T47D (cell line): ENCODE results near the gene AGFG2.

ENCODE experiments used
- DNase-seq, 2 experiments: peaks; one replicate each; pipeline versions ENCODE4 v3.0.0 to v3.0.0-alpha.2; 2011 to 2012; ENCODE audit warnings: low read depth in 1 of 2, low spot score in 1 of 2
- JUND ChIP-seq: IDR thresholded peaks from 2 replicates; pipeline ENCODE4 v1.6.1; 2012; ENCODE audit warnings: low read depth
- in situ Hi-C: cut with HindIII; loops from 2 replicates; pipeline ENCODE4 v1.10.0; 2016; ENCODE audit warnings: low sequenced_read_pairs, low pct_unique_long_range_greater_than_20kb

AGFG2 gene

DNA sequence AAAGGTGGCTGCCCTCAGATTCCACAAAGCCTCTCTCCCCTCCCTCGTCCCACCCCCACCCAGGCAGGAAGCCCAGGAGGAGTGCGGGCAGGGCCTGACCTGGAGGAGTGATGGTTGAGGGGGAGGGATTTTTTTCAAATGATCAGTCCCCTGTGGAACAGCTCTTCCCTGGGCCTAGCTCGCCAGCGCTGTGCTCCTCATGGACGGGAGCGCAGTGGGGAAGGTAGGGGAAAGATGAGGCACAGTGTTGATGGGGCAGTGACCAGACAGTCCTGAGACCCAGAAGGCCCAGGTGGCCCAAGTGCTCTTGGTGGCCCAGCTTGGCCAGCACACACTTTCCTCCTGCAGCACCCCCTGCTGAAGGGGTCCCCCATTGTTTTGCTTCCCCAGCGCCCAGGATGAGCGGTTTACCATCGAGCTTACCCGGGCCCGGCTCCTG is 26.1 kb downstream of the AGFG2 start:
- TF ChIP-seq JUND, result no peak
- in situ Hi-C loops, result no loop called here
- no peak for DNase-seq

GRCh38 chr7:100566018-100566531 is 27.1 kb downstream of the AGFG2 start:
- in situ Hi-C loops, result no loop called here
- TF ChIP-seq JUND, result no peak
- DNase-seq, result no peak

- in situ Hi-C loops, result no loop called here
- TF ChIP-seq JUND, result no peak
- no peak for DNase-seq
Observed at GRCh38 chr7:100567031-100567730, 28.2 kb downstream of the AGFG2 start.

DNA sequence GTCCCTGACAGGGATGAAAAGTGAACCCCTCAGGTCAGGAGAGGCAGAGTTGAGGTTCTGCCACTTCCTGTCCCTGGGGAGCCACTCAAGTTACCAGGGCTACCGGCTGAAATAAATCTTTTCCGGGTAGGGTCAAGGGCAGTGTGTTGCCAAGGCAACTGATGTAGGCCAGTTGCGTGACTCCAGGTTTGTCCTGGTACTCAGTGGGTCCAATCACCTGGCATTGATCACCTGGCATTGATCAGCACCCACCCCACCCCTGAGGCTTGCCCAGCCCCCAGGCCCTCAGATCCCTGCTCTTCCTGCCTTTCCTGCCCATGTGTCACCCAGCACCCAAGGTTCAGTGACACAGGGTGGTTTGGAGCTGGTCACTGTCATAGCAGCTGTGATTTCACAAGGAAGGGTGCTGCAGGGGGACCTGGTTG is 28.8 kb downstream of the AGFG2 start:
- no peak for TF ChIP-seq JUND
- no peak for DNase-seq
- in situ Hi-C loops, result no loop called here

DNA sequence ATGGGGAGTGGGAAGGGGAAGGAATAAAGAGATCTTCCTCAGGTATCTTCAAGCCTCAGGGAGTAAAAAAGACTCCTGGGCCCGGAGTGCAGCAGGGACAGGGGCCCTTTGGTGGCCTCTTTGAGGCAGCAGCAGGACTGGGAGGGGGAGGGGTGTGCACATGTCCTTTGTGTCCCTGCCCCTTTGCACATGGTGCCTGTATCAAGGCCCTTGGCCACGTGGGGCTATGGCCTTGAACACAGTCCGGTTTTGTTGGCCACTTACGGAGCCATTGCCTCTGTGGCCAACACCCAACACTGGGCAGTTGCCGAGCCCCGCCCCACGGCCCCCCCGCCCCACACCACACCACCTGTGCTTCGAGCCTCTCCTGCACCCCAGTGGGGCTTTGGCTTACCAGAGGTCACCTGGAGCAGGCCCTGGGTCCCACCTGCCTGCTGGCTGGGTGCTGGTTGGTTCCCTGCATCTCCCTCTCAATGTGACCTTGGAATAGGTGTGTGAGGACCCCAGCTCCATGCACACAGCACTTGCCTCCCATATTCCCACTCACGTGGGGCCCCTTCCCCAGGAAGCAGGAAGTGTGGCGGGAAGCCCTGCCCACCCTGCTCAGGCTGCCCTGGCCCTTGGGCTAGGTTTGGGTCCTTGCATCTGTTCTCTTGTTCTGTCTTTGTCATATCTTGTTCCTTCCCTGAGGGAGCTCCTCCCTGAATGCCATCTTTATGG is 29.3 kb downstream of the AGFG2 start:
- TF ChIP-seq JUND, result no peak
- in situ Hi-C loops, result no loop called here
- no peak for DNase-seq

DNA sequence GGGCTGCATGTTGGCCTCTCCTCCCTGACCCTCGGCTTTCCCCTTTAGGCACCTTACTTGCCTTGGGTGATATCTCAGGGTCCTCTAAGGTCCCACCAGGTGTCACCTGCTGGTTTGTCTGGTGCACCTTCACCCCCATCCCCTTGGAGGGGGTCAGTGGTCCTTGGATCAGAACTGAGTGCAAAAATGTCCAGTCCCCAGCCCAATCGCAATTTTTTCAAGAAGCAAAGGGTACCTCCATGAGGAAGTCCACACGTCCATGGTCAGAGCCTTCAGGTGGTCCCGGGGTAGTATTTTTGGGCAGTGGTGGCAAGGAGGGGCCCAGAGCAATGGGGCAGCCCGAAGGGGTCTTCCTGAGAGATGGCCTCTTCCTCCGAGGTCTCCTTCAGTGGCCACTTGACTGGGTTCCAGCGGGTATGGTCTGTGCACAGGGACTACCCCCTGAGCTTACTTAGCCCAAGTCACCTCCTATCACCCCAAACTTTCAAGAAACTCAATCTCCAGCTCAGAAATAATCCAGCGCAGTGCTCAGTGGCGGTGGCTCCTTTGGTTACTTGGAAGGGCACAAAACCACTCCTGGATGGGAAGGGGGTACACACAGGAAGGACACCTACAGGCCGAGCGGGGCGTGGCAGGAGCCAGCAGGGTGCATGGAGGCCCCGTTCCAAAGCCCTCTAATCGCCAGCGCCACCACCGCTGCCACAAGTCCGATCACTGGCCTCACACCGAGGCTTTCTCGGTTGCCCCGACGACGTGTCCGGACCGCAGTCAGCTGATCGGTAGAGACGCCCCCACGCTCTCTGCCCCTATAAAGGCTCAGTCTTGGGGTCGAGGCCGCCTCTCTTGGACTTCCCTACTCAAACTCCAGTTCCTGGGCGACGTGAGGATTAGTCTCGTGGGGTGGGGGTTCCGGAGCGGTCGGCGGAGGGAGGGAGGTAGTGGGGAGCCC is 30.2 kb downstream of the AGFG2 start:
- in situ Hi-C loops, result no loop called here
- no peak for DNase-seq
- TF ChIP-seq JUND, result no peak

- in situ Hi-C loops, result no loop called here
- no peak for TF ChIP-seq JUND
- no peak for DNase-seq
Observed at GRCh38 chr7:100570954-100571828, 32.2 kb downstream of the AGFG2 start.

DNA sequence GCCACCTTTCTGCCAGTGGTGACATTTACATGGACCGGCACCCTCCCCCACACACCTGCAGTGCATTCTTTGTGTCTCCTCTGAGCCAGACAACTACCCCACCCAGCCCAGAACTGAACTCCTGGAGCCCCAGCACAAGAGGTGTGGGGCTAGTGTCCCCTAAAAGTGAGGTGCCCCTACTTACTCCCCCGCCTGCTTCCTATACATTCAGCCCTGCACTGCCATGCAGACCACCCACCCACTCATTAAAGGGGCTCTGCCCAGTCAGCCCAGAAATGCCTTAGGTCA is 32.8 kb downstream of the AGFG2 start:
- no peak for DNase-seq
- in situ Hi-C loops, result no loop called here
- TF ChIP-seq JUND, result no peak

DNA sequence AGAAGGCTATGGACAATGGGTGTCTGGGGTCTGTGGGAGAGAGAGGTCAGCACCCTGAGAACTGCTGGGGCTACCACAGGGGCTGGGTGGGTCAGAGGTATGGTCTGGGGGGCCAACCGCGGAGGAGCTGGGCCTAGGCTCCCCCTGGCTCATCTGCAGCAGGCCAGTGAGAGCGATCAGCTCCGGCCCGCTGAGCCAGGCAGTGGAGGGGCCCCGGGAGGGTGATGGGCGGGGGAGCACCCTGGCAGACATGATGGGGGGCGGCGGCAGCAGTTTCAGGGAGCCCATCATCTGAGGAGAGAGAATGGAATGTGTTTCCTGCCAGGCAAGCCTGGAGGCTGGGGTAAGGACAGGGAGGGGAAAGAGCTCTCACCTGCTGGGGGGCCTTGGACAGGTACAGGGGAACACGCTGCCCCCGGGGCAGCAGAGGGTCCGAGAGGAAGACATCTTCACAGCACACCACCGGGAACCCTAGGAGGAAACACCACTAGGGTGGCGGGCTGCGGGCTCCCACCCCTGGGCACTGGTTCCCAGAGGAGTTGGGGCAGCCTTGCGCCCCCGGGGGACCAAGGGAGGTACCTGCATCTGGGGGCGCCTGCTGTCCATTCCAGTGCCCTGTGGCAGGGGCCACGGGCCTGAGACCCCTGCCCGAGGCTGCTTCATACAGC is 33.4 kb downstream of the AGFG2 start:
- TF ChIP-seq JUND, result no peak
- in situ Hi-C loops, result no loop called here
- no peak for DNase-seq

DNA sequence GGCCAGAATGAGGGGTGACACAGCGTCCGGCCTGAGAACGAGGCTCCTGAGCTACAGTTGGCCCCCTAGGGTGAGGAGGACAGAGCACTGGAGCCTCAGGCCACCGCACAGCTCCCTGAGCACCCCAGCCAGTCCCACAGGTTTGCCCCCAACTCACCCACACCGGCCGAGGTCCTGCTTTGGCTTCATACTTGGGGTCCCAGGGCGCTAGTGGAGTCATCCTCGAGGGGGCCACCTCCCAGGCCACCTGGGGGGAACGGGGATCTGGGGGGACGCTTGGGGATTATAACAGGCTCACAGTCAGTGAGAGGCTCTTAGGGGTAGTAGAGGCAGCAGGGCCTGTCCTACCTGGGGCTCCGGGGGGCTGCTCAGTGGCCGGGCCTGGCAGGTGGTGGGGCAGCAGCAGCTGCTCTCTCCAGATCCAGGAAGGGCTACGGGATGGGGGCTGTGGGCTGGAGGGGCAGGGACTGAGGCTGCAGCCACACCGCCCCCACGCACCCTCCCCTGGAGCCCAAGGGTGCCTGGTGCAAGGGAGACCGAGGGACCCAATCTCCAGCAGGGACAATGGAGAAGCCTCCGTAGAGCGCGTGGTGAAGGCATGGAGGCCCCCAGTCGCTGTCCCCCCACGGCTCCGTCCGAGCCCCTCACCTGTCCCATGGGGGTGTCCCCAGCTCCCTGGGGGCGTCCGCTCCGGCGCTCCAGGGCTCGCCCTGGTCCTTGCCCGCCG is 34.1 kb downstream of the AGFG2 start:
- TF ChIP-seq JUND, result no peak
- DNase-seq, result no peak
- in situ Hi-C loops, result no loop called here
